Mesenchymal stem cell (in vitro differentiated cells and primary cell): Measurements from ENCODE around the gene PARVB.

Experiments used
- DNase-seq: peaks from one replicate; pipeline ENCODE4 v3.0.0-alpha.2; 2013
- H2AFZ ChIP-seq: one replicate; pipeline ENCODE4 v1.6.1; 2013; ENCODE audit warnings: low read depth, mild to moderate bottlenecking, control low read depth, inconsistent platforms, low read length, moderate library complexity
- H2AK5ac ChIP-seq: 2 replicates; pipeline ENCODE4 v1.6.1; 2013; ENCODE audit warnings: low read length, moderate library complexity, mild to moderate bottlenecking, inconsistent platforms; ENCODE audit not compliant: severe bottlenecking
- H2BK120ac ChIP-seq: one replicate; pipeline ENCODE4 v1.6.1; 2013; ENCODE audit warnings: low read depth, mild to moderate bottlenecking, inconsistent platforms, low read length, moderate library complexity
- H2BK12ac ChIP-seq, 2 experiments: one replicate each; pipeline ENCODE4 v1.6.1; 2013; ENCODE audit warnings: inconsistent platforms in 2 of 2, low read length in 2 of 2, mild to moderate bottlenecking in 2 of 2, moderate library complexity in 2 of 2, control low read depth in 1 of 2
- H2BK15ac ChIP-seq: one replicate; pipeline ENCODE4 v1.6.1; 2013; ENCODE audit warnings: mild to moderate bottlenecking, low read depth, inconsistent platforms; ENCODE audit not compliant: poor library complexity, severe bottlenecking
- H2BK5ac ChIP-seq: 2 replicates; pipeline ENCODE4 v1.6.1; 2013; ENCODE audit warnings: low read depth, mild to moderate bottlenecking, low read length, control low read depth, inconsistent platforms; ENCODE audit not compliant: poor library complexity, severe bottlenecking
- H3K14ac ChIP-seq, 2 experiments: one replicate each; pipeline ENCODE4 v1.6.1; 2013; ENCODE audit warnings: inconsistent platforms in 2 of 2, low read length in 2 of 2, control low read depth in 1 of 2, mild to moderate bottlenecking in 1 of 2, moderate library complexity in 1 of 2
- H3K18ac ChIP-seq, 2 experiments: one replicate each; pipeline ENCODE4 v1.6.1; 2013; ENCODE audit warnings: inconsistent platforms in 2 of 2, low read length in 2 of 2, control low read depth in 1 of 2, low read depth in 1 of 2, mild to moderate bottlenecking in 1 of 2
- H3K23ac ChIP-seq, 2 experiments: one replicate each; pipeline ENCODE4 v1.6.1; 2013; ENCODE audit warnings: inconsistent platforms in 2 of 2, low read length in 2 of 2, mild to moderate bottlenecking in 2 of 2, moderate library complexity in 2 of 2, control low read depth in 1 of 2
- H3K27ac ChIP-seq: 2 replicates; pipeline ENCODE4 v1.5.1; 2013; ENCODE audit warnings: mild to moderate bottlenecking, moderate library complexity, low read length, control low read depth, inconsistent platforms; ENCODE audit not compliant: poor library complexity, severe bottlenecking
- H3K27me3 ChIP-seq, 2 experiments: 2 replicates each; pipeline versions ENCODE4 v1.6.1 to v1.7.0; 2013; ENCODE audit warnings: low read length in 2 of 2, mild to moderate bottlenecking in 2 of 2, moderate library complexity in 2 of 2, control low read depth in 1 of 2, inconsistent platforms in 1 of 2; ENCODE audit not compliant: control insufficient read depth in 1 of 2, insufficient read depth in 1 of 2
- H3K36me3 ChIP-seq, 2 experiments: 2 replicates each; pipeline versions ENCODE4 v1.6.1 to v1.7.0; 2013; ENCODE audit warnings: low read length in 2 of 2, control low read depth in 1 of 2, inconsistent platforms in 1 of 2, low read depth in 1 of 2, mild to moderate bottlenecking in 1 of 2; ENCODE audit not compliant: insufficient read depth in 2 of 2, control insufficient read depth in 1 of 2
- H3K4ac ChIP-seq, 2 experiments: one replicate each; pipeline ENCODE4 v1.6.1; 2013; ENCODE audit warnings: inconsistent platforms in 2 of 2, low read length in 2 of 2, mild to moderate bottlenecking in 2 of 2, moderate library complexity in 2 of 2, control low read depth in 1 of 2, low read depth in 1 of 2
- H3K4me1 ChIP-seq: 2 replicates; pipeline ENCODE4 v1.6.1; 2013; ENCODE audit warnings: low read depth, low read length, control low read depth; ENCODE audit not compliant: control insufficient read depth, insufficient read depth
- H3K4me2 ChIP-seq: 2 replicates; pipeline ENCODE4 v1.6.1; 2013; ENCODE audit warnings: low read length, mild to moderate bottlenecking, inconsistent platforms; ENCODE audit not compliant: poor library complexity, severe bottlenecking
- H3K4me3 ChIP-seq, 2 experiments: 2 replicates each; pipeline versions ENCODE4 v1.5.1 to v1.7.0; 2013; ENCODE audit warnings: low read length in 2 of 2, mild to moderate bottlenecking in 2 of 2, control low read depth in 1 of 2, low read depth in 1 of 2; ENCODE audit not compliant: insufficient read depth in 1 of 2
- H3K79me1 ChIP-seq: replicated peaks from 2 replicates; pipeline ENCODE4 v1.6.1; 2013; ENCODE audit warnings: mild to moderate bottlenecking, control low read depth, low read length, inconsistent platforms; ENCODE audit not compliant: poor library complexity, severe bottlenecking
- H3K9ac ChIP-seq: 2 replicates; pipeline ENCODE4 v1.7.0; 2013; ENCODE audit warnings: mild to moderate bottlenecking, low read length, moderate library complexity
- H3K9me3 ChIP-seq: 2 replicates; pipeline ENCODE4 v1.7.0; 2013; ENCODE audit warnings: mild to moderate bottlenecking, low read length; ENCODE audit not compliant: control insufficient read depth
- H4K8ac ChIP-seq: one replicate; pipeline ENCODE4 v1.6.1; 2013; ENCODE audit warnings: inconsistent platforms, mild to moderate bottlenecking, low read length, moderate library complexity
- H4K91ac ChIP-seq: one replicate; pipeline ENCODE4 v1.6.1; 2013; ENCODE audit warnings: mild to moderate bottlenecking, low read length, inconsistent platforms
- WGBS: methylation state at CpG from one replicate; pipeline ENCODE4 v1.1.7; 2013; ENCODE audit warnings: mixed read lengths; 5-methylcytosine and 5-hydroxymethylcytosine counted together

The PARVB gene

DNA sequence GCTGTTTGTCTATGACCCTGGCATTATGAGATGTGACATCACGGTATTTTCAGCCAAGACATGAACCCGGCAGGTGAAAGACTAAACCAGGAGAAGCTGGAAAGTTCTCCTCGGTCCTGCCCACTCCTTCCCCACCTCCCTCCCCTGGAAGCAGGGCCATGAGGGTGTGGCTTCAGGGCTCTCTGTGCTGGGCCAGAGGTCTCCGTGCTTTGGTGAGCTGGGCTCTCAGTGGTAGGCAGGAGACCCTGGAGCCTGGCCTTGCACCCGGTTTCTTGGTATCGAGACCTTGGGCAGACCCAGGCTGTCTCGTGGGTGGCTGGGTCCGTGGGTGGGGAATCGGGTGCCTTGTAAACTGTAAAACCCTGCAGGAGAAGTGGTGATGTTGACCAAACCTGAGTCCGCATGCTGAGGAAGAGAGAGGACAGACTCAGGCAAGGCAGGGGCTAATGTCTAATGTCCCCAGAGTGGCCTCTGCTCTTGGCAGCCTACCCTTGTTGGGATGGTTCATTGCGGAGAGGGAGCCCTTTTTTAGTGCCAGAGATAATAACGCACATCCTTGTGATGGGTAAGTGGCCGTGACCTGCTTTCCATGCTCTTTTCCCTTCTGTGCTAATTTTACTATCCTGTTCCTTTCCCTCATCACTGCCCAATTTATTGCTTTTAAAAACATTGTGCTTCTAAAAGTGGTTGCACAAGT lies 108.0 kb downstream of the PARVB start:
- H3K14ac ChIP-seq, result no peak overlapping the region
- H3K4me1 ChIP-seq, result peaks cover 3% of the 10 kb centered on the region
- no peak overlapping the region for H2AFZ ChIP-seq
- H3K4me3 ChIP-seq, result no peak overlapping the region
- no peak overlapping the region for H2BK12ac ChIP-seq
- H2BK5ac ChIP-seq, result no peak overlapping the region
- H3K4me2 ChIP-seq, result no peak overlapping the region
- no peak overlapping the region for H3K9ac ChIP-seq
- no peaks in the 10 kb centered on the region for H3K79me1 ChIP-seq
- no peak overlapping the region for H3K4ac ChIP-seq
- no peak overlapping the region for H4K8ac ChIP-seq
- H2BK120ac ChIP-seq, result no peak overlapping the region
- DNase-seq, result no peak
- no peak overlapping the region for H2BK15ac ChIP-seq
- H3K9me3 ChIP-seq, result peaks cover 9% of the 10 kb centered on the region
- 90% methylated on average over 13 of the region's 13 CpGs for WGBS
- no peak overlapping the region for H2AK5ac ChIP-seq
- H3K18ac ChIP-seq, result no peak overlapping the region
- H3K36me3 ChIP-seq, result peaks cover 4 to 47% of the 10 kb centered on the region in 2 experiments
- no peak overlapping the region for H3K23ac ChIP-seq
- no peaks in the 10 kb centered on the region for H3K27me3 ChIP-seq
- no peak overlapping the region for H3K27ac ChIP-seq
- H4K91ac ChIP-seq, result no peak overlapping the region

- no peak for DNase-seq
- no peak overlapping the region for H3K9ac ChIP-seq
- H3K4ac ChIP-seq, result no peak overlapping the region
- H3K79me1 ChIP-seq, result no peaks in the 10 kb centered on the region
- H3K27me3 ChIP-seq, result no peaks in the 10 kb centered on the region
- no peak overlapping the region for H2BK15ac ChIP-seq
- no peak overlapping the region for H4K91ac ChIP-seq
- H3K14ac ChIP-seq, result no peak overlapping the region
- no peak overlapping the region for H3K23ac ChIP-seq
- no peak overlapping the region for H2AK5ac ChIP-seq
- 70% methylated on average over 11 of the region's 12 CpGs for WGBS
- peaks cover 6 to 53% of the 10 kb centered on the region in 2 experiments for H3K36me3 ChIP-seq
- H3K4me3 ChIP-seq, result no peak overlapping the region
- H3K9me3 ChIP-seq, result peaks cover 15% of the 10 kb centered on the region
- H4K8ac ChIP-seq, result no peak overlapping the region
- no peak overlapping the region for H3K27ac ChIP-seq
- H2BK5ac ChIP-seq, result no peak overlapping the region
- no peak overlapping the region for H3K18ac ChIP-seq
- no peak overlapping the region for H2AFZ ChIP-seq
- no peak overlapping the region for H2BK120ac ChIP-seq
- H2BK12ac ChIP-seq, result no peak overlapping the region
- H3K4me2 ChIP-seq, result no peak overlapping the region
- peaks cover 3% of the 10 kb centered on the region for H3K4me1 ChIP-seq
Observed at GRCh38 chr22:44132724-44133123, 108.6 kb downstream of the PARVB start.

GRCh38 chr22:44133161-44133560 lies 109.1 kb downstream of the PARVB start:
- WGBS, result 100% methylated on average over 4 of the region's 6 CpGs
- H3K27ac ChIP-seq, result no peak overlapping the region
- H3K79me1 ChIP-seq, result no peaks in the 10 kb centered on the region
- H3K27me3 ChIP-seq, result no peaks in the 10 kb centered on the region
- no peak for DNase-seq
- no peak overlapping the region for H2BK12ac ChIP-seq
- peaks cover 6 to 57% of the 10 kb centered on the region in 2 experiments for H3K36me3 ChIP-seq
- H4K91ac ChIP-seq, result no peak overlapping the region
- H3K18ac ChIP-seq, result no peak overlapping the region
- no peak overlapping the region for H4K8ac ChIP-seq
- H3K4me3 ChIP-seq, result no peak overlapping the region
- no peak overlapping the region for H2AK5ac ChIP-seq
- peaks cover 3% of the 10 kb centered on the region for H3K4me1 ChIP-seq
- H2AFZ ChIP-seq, result no peak overlapping the region
- no peak overlapping the region for H3K4me2 ChIP-seq
- no peak overlapping the region for H2BK120ac ChIP-seq
- H2BK5ac ChIP-seq, result no peak overlapping the region
- no peak overlapping the region for H3K4ac ChIP-seq
- H3K14ac ChIP-seq, result no peak overlapping the region
- peaks cover 18% of the 10 kb centered on the region for H3K9me3 ChIP-seq
- H3K23ac ChIP-seq, result no peak overlapping the region
- no peak overlapping the region for H2BK15ac ChIP-seq
- H3K9ac ChIP-seq, result no peak overlapping the region

GRCh38 chr22:44133901-44134571 lies 109.9 kb downstream of the PARVB start:
- Histone ChIP-seq H3K14ac (no peak overlapping the region), H2AK5ac (no peak overlapping the region), H3K4me3 (no peak overlapping the region), H3K23ac (no peak overlapping the region), H3K4me2 (no peak overlapping the region), H3K27ac (no peak overlapping the region), H2BK15ac (no peak overlapping the region), H4K91ac (no peak overlapping the region), H2AFZ (no peak overlapping the region), H3K27me3 (no peaks in the 10 kb centered on the region), H4K8ac (no peak overlapping the region), H3K4ac (no peak overlapping the region), H3K9me3 (peaks cover 18% of the 10 kb centered on the region), H3K79me1 (no peaks in the 10 kb centered on the region), H3K36me3 (peaks cover 6 to 65% of the 10 kb centered on the region in 2 experiments), H2BK12ac (no peak overlapping the region), H2BK5ac (no peak overlapping the region), H3K4me1 (peaks cover 3% of the 10 kb centered on the region), H3K9ac (no peak overlapping the region), H2BK120ac (no peak overlapping the region), H3K18ac (no peak overlapping the region)
- 90% methylated on average over 21 of the region's 21 CpGs for WGBS
- DNase-seq, result peak; percentile 75
